GM08714 (cell line): ENCODE measurements around the gene TMEM187.

ENCODE experiments used
- H3K4me3 ChIP-seq: fragments of 200-500 bp; sonication (Bioruptor generic); 2 replicates; pipeline ENCODE4 v1.5.1; 2014; ENCODE audit warnings: mild to moderate bottlenecking, low read length, inconsistent platforms
- ZNF274 ChIP-seq: IDR thresholded peaks from 2 replicates; pipeline ENCODE4 v1.6.1; 2012; ENCODE audit warnings: mild to moderate bottlenecking, low read depth, low read length

The TMEM187 gene

DNA sequence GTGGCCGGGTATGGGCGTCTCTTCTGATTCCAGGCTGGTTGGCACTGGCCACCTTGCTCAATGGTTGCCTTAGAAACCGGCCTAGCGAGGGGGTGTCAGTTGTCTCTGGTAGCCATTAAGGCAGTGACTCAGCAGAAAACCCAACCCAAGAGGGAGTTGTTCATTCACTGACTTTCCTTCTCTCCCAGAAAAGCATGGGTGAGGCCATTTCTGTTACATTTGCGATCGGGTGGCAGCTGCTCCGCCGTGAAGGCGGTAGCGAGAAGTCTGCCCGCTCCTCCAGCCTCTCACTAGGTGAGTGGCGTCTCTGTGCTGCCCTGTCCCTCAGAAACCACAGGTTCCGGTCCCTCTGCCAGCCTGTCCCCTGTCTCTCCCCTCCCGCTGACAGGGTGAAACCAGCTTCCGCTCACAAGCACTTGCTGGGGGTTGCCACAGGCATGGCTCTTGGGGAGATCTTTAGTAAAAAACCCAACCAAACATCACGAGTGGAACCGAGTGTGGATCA is 29.7 kb downstream of the TMEM187 start:
- no peak overlapping the region; the same call in 1 of the 2 replicates for H3K4me3 ChIP-seq
- TF ChIP-seq ZNF274 = no peak

- TF ChIP-seq ZNF274 = no peak
- H3K4me3 ChIP-seq = no peak overlapping the region
Observed at GRCh38 chrX:154004315-154004714, 31.8 kb downstream of the TMEM187 start.

- H3K4me3 ChIP-seq = no peak overlapping the region
- TF ChIP-seq ZNF274 = no peak
Observed at GRCh38 chrX:154006947-154007346, 34.4 kb downstream of the TMEM187 start.

GRCh38 chrX:154008521-154008920 is 36.0 kb downstream of the TMEM187 start:
- H3K4me3 ChIP-seq = no peak overlapping the region; the same call in 1 of the 2 replicates
- no peak for TF ChIP-seq ZNF274

DNA sequence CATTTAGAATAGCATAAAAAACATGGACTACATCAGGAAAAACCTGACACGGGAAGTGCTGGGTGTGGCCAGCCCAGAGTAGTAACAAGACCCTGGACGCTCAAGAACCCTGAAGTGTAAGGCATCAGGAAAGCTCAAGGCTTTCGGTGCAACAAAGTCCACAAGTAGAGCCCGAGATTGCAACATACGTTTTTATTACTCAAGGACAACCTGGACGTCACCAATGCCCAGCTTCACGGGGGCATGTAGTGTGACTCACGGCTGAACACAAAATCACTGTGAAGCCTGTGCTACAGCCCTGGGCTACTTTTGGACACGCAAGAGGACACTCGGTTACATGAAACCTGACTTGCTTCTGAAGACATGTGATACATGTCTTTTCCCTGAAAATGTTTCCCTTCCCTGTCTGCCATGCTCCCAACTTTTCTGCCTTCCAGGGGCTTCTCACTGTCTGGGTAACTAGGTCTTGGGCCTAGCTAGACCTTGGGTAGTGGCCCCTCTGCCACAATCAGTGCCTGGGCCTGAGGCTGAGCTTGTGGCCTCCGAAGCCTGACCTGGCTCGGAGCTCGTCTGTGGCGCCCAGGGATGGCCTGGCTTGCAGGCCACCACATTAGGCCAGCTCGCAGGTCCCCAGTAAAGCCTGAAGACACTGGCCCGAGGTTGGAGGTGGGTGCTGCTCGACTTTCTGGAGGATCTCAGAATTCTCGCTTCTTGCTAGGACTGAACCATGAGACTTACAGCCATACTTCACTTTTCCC is 38.0 kb downstream of the TMEM187 start:
- H3K4me3 ChIP-seq = no peak overlapping the region
- TF ChIP-seq ZNF274 = no peak

DNA sequence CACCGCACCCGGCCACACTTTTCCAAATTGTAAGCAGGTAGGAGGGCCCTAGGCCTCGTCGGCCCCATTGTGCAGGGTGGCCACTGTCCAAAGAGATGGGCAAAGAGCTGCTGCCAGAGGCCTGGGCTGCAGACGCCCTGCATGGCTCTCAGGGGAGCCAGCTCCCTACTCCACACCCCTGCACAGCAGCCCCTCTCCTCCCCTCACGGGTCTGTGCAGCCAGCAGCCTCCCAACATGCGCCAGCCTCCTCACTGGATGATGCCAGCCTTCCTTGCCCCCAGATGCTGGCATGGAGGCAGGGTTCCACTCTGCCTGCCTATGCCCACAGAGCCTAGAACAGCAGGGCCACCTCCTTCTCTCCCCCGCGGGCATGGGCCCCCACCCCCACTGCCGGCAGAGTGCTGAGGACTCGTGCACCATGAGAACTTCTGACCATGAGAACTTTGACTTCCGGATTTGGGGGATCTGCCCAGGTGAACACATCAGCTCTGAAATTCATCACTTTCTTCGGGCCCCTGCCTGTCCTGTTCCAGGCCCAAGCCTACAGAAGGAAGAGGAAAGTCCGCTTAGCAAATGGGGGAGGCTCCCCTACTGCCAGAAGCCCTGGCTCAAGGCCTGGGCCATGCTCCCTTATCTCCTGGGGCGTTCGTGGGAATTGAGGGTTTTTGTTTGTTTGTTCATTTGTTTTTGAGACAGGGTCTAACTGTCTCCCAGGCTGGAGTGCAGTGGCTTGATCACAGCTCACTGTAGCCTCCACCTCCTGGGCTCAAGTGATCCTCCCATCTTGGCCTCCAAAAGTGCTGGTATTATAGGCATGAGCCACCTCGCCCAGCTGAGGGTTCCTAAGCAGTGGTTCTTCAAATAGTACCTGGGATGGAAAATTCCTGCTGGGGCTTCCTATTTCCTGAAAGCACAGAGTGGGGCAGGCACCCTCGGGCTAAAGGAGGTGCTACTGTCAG is 39.1 kb downstream of the TMEM187 start:
- no peak for TF ChIP-seq ZNF274

GRCh38 chrX:154012336-154012991 is 39.9 kb downstream of the TMEM187 start:
- no peak for TF ChIP-seq ZNF274
- no peak overlapping the region for H3K4me3 ChIP-seq

More for the DNA sequence above, 39.1 kb downstream of the TMEM187 start:
- no peak overlapping the region for H3K4me3 ChIP-seq

GRCh38 chrX:154013001-154013421 is 40.5 kb downstream of the TMEM187 start:
- H3K4me3 ChIP-seq = no peak overlapping the region
- no peak for TF ChIP-seq ZNF274

DNA sequence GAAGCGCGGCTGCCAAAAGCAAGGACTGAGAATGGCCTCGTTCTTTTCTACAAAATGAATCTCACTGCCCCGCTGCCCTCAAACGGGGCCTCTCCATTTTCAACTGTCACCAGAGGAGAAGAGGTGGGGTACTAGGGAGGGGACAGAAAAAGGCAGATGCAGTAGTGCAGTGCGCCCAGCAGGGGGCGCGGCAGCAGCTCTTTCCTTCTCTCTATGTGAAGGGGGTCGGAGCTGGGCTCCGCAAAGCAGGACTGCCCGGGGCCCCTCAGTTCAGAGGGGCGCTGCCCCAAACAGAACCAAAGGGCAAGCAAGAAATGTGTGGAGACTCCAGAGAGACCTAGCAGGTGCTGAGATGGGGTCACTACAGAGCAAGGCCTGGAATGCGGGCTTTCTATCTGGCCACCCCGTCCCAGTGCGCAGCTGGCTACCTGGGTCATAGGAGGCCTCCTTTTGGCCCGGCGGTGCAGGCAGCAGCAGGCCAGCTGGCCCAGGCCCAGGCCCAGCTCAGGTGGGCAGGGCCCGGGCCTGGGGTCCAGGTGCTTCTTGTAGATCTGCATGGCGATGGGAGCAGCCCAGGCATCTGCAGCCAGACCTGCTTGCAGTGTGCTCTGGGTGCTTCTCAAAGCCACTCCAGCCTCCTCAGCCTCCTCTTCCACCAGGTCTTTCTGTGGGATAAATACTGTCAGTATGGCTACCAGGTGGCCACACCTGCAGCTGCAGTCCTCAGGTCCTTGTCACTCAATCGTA is 41.2 kb downstream of the TMEM187 start:
- TF ChIP-seq ZNF274 = no peak
- H3K4me3 ChIP-seq = no peak overlapping the region

DNA sequence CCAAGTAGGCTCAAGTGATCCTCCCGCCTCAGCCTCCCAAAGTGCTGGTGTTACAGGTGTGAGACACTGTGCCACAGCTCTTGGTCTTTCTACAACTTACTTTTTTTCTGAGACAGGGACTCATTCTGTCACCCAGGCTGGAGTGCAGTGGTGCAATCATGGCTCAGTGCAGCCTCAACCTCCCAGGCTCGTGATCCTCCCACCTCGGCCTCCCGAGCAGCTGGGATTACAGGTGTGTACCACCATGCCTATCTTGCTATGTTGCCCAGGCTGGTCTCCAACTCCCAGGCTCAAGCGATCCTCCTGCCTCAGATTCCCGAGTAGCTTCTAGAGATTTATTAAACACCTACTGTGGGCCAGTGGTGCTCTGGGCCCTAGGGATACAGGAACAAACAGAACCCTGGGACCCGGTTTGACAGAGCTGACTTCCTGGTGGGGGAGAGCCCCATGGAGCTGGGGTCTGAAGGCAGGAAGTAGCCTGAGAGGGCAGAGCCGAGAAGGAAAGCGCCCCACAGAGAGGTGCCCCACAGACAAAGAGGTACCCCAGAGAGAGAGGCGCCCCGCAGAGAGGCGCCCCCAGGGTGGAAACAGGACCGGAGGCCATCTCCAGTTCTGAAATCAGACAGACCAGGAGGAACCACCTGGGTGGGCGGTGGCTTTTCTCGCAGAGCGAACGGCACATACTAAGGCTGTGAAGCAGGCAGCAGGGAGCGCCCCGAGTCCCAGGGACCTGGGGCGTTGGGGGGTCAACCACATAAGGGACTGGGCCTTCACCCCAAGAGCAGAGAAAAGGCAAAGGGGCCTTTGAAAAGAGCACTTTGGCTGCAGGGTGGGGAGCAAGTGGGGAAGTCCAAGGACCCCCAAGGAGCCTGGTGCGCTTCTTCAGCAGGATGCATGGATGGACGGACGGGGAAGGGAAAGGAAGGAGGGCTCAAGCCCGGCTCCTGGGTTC is 42.2 kb downstream of the TMEM187 start:
- no peak for TF ChIP-seq ZNF274
- no peak overlapping the region for H3K4me3 ChIP-seq

- no peak for TF ChIP-seq ZNF274
- no peak overlapping the region for H3K4me3 ChIP-seq
Observed at GRCh38 chrX:154015581-154016264, 43.2 kb downstream of the TMEM187 start.
